GM13976 (cell line): ENCODE results near the gene FADS1.
A peak's percentile ranks its signal among the peaks of the same experiment; 100 is the strongest.

Experiments used
- DNase-seq: peaks from one replicate; pipeline ENCODE4 v3.0.0; 2012; ENCODE audit warnings: low spot score
- in situ Hi-C: fragments of 300-500 bp; cut with MboI; formaldehyde crosslinking; loops from one replicate; pipeline ENCODE4 v1.12.0; 2022; ENCODE audit warnings: low sequenced_read_pairs, mixed read lengths, inconsistent platforms; ENCODE audit not compliant: unreplicated experiment
- TF ChIP-seq, protein P1 (sequence below): IDR thresholded peaks from 2 replicates; pipeline ENCODE4 v1.5.1; 2012; ENCODE audit warnings: borderline replicate concordance, mild to moderate bottlenecking; ENCODE audit not compliant: insufficient read depth; ENCODE audit errors: extremely low read depth, missing control alignments, control extremely low read depth

FADS1 gene

DNA sequence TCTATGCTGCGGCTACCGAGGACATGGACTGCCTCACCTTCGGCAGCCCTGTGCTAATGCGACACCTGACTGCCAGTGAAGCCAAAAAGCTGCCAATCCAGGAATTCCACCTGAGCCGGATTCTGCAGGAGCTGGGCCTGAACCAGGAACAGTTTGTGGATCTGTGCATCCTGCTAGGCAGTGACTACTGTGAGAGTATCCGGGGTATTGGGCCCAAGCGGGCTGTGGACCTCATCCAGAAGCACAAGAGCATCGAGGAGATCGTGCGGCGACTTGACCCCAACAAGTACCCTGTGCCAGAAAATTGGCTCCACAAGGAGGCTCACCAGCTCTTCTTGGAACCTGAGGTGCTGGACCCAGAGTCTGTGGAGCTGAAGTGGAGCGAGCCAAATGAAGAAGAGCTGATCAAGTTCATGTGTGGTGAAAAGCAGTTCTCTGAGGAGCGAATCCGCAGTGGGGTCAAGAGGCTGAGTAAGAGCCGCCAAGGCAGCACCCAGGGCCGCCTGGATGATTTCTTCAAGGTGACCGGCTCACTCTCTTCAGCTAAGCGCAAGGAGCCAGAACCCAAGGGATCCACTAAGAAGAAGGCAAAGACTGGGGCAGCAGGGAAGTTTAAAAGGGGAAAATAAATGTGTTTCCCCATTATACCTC is 20.8 kb downstream of the FADS1 start:
- TF ChIP-seq, protein P1, sequence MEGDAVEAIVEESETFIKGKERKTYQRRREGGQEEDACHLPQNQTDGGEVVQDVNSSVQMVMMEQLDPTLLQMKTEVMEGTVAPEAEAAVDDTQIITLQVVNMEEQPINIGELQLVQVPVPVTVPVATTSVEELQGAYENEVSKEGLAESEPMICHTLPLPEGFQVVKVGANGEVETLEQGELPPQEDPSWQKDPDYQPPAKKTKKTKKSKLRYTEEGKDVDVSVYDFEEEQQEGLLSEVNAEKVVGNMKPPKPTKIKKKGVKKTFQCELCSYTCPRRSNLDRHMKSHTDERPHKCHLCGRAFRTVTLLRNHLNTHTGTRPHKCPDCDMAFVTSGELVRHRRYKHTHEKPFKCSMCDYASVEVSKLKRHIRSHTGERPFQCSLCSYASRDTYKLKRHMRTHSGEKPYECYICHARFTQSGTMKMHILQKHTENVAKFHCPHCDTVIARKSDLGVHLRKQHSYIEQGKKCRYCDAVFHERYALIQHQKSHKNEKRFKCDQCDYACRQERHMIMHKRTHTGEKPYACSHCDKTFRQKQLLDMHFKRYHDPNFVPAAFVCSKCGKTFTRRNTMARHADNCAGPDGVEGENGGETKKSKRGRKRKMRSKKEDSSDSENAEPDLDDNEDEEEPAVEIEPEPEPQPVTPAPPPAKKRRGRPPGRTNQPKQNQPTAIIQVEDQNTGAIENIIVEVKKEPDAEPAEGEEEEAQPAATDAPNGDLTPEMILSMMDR = no peak
- in situ Hi-C loops = loop anchor here (10.0 kb wide), 1 partner anchor 279 kb away; no protein-coding TSS in a partner anchor
- no peak for DNase-seq

DNA sequence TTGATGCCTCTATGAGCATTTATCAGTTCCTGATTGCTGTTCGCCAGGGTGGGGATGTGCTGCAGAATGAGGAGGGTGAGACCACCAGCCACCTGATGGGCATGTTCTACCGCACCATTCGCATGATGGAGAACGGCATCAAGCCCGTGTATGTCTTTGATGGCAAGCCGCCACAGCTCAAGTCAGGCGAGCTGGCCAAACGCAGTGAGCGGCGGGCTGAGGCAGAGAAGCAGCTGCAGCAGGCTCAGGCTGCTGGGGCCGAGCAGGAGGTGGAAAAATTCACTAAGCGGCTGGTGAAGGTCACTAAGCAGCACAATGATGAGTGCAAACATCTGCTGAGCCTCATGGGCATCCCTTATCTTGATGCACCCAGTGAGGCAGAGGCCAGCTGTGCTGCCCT is 21.3 kb downstream of the FADS1 start:
- in situ Hi-C loops = loop anchor here (10.0 kb wide), 1 partner anchor 279 kb away; no protein-coding TSS in a partner anchor
- TF ChIP-seq, protein P1 = no peak
- no peak for DNase-seq

DNA sequence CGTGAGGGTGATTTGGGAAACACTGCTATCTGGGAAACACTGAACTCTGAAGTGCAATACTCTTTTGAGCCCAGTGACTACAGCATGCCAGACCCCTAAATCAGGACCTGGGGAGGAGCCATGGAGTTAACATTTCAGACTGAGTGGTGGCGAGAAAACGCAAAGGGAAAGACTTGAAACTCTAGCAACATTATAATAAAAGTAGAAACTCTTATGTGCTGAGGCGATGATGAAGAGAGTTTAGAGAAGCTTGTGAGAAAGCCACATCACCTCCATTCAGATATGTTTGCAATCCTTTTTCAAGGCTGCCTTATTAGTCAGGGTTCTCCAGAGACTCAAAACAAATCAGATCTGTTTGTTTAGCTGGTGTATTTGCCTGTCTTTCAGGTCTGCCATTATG is 22.2 kb downstream of the FADS1 start:
- TF ChIP-seq, protein P1 = no peak
- in situ Hi-C loops = loop anchor here (10.0 kb wide), 1 partner anchor 280 kb away; no protein-coding TSS in a partner anchor
- no peak for DNase-seq

GRCh38 chr11:61793829-61794204 is 23.0 kb downstream of the FADS1 start:
- TF ChIP-seq, protein P1 = no peak
- DNase-seq = no peak
- in situ Hi-C loops = loop anchor here (10.0 kb wide), 1 partner anchor 281 kb away; no protein-coding TSS in a partner anchor

- TF ChIP-seq, protein P1 = no peak
- DNase-seq = no peak
- in situ Hi-C loops = loop anchor here (10.0 kb wide), 1 partner anchor 282 kb away; no protein-coding TSS in a partner anchor
Observed at GRCh38 chr11:61793083-61793828, 23.5 kb downstream of the FADS1 start.

GRCh38 chr11:61792310-61793082 is 24.3 kb downstream of the FADS1 start, which contains the start of the genes FEN1 and TMEM258:
Gene FEN1, plus strand, starts transcription at chr11:61792911. Its CDS starts 2,451 bp downstream, at chr11:61795362.
Gene TMEM258, minus strand, starts transcription at chr11:61792599. Its CDS starts 41 bp downstream, at chr11:61792558.
- TF ChIP-seq, protein P1 = no peak
- in situ Hi-C loops = loop anchor here (10.0 kb wide), 1 partner anchor 282 kb away; no protein-coding TSS in a partner anchor
- peak; percentile 94 for DNase-seq
